Brain microvascular endothelial cell (primary cell): ENCODE results near the gene PSMB8.

ENCODE experiments used
- DNase-seq: peaks from one replicate; pipeline ENCODE4 v3.0.0-alpha.2; 2020
- H3K27ac ChIP-seq: fragments of 250-450 bp; sonication (Bioruptor Pico); 2 replicates; pipeline ENCODE4 v1.5.1; 2020; ENCODE audit warnings: mild to moderate bottlenecking, moderate library complexity
- H3K27me3 ChIP-seq: fragments of 250-450 bp; sonication (Bioruptor Pico); replicated peaks from 2 replicates; pipeline ENCODE4 v1.5.1; 2020; ENCODE audit warnings: mild to moderate bottlenecking
- H3K36me3 ChIP-seq: fragments of 250-450 bp; sonication (Bioruptor Pico); replicated peaks from 2 replicates; pipeline ENCODE4 v1.5.1; 2020; ENCODE audit warnings: mild to moderate bottlenecking
- H3K4me3 ChIP-seq: 2 replicates; pipeline ENCODE4 v1.5.1; 2011; ENCODE audit warnings: low read depth, mild to moderate bottlenecking, control low read depth, low read length, moderate library complexity
- in situ Hi-C: cut with HindIII; loops from 2 replicates; pipeline ENCODE4 v1.10.0; 2017; ENCODE audit warnings: low sequenced_read_pairs, low pct_ligation_motif_present
- TF ChIP-seq, protein P1 (sequence below): IDR thresholded peaks from 2 replicates; pipeline ENCODE4 v1.5.1; 2011; ENCODE audit warnings: low read depth, mild to moderate bottlenecking, moderate library complexity, low read length, control low read depth, inconsistent platforms; ENCODE audit errors: missing control alignments

Gene PSMB8

DNA sequence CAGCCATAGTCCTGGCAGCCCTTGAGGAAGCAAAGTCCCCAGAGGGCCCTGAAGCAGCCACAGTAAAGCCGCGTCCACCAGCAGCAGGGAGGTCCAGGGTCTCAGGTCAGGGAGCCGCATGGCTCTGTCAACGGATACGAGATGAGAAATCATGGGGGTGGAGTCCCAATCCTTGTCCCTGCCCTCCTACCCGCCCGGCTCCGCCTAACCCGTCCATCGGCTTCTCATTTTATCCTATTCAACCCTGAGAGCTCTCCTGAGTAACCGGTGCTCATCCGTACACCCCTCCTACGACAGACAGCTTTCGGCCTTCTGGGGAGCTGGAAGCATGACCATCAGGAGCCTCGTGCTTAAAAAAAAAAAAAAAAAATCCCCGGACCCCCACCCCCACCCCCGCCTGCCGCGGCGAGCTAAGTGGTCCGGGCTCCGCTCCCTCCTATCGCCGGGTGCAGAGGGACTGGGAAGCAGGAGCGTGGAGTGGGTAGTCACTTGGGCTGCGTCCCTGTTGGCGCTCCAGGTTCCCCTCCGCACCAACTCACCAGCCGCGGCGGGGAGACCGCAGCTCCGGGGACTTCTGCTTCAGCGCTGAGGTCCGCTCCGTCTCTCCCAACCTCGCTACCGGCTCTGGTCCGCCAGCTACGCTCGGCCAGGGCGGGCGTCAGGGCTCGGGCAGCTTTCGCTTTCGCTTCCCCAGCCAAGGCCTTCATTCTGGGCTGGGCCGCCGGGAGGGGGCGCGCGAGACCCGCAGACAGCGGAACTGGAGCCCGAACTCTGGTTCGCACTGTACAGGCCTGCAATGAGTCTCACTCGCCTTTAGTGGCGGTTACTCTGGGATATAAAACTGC, 5.5 kb downstream of the PSMB8 start, which contains the start of gene TAP2:
Gene TAP2, minus strand, starts transcription at position 626 of the 845 bp plus-strand sequence. Its CDS starts 506 bp downstream, at position 120.
- in situ Hi-C loops, result no loop called here
- Histone ChIP-seq H3K36me3 (peaks cover 13% of the 10 kb centered on the region), H3K27ac (peak within 1 kb of the TSS; percentile 78), H3K27me3 (no peaks in the 10 kb centered on the region), H3K4me3 (peak within 1 kb of the TSS; percentile 84)
- TF ChIP-seq, protein P1, sequence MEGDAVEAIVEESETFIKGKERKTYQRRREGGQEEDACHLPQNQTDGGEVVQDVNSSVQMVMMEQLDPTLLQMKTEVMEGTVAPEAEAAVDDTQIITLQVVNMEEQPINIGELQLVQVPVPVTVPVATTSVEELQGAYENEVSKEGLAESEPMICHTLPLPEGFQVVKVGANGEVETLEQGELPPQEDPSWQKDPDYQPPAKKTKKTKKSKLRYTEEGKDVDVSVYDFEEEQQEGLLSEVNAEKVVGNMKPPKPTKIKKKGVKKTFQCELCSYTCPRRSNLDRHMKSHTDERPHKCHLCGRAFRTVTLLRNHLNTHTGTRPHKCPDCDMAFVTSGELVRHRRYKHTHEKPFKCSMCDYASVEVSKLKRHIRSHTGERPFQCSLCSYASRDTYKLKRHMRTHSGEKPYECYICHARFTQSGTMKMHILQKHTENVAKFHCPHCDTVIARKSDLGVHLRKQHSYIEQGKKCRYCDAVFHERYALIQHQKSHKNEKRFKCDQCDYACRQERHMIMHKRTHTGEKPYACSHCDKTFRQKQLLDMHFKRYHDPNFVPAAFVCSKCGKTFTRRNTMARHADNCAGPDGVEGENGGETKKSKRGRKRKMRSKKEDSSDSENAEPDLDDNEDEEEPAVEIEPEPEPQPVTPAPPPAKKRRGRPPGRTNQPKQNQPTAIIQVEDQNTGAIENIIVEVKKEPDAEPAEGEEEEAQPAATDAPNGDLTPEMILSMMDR, result peak; percentile 96
- DNase-seq, result peak; percentile 92

DNA sequence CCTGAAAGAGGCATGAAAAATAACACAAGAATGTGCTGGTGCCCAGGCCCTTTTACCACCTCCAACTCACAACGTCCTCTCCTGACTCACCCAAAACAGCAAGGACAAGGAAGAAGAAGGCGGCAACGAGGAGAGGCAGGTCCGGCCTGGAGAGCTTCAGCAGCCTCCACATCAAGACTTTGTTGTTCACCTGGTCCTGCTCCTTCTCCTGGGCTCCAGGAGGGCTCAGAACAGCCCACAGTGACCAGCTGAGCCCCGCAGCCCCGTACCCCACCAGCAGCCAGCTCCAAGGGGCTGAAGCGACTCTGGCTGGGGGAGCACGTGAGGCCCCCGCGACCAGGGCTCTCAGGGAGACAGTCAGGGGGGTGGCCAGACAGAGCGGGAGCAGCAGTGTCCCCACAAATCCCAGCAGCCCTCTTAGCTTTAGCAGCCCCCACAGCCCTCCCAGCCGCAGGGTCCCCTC, 6.2 kb downstream of the PSMB8 start:
- H3K4me3 ChIP-seq, result peak overlapping the region; percentile 84
- H3K27ac ChIP-seq, result peak overlapping the region; percentile 78
- peaks cover 14% of the 10 kb centered on the region for H3K36me3 ChIP-seq
- DNase-seq, result no peak
- H3K27me3 ChIP-seq, result no peaks in the 10 kb centered on the region
- TF ChIP-seq, protein P1, result no peak
- in situ Hi-C loops, result no loop called here

DNA sequence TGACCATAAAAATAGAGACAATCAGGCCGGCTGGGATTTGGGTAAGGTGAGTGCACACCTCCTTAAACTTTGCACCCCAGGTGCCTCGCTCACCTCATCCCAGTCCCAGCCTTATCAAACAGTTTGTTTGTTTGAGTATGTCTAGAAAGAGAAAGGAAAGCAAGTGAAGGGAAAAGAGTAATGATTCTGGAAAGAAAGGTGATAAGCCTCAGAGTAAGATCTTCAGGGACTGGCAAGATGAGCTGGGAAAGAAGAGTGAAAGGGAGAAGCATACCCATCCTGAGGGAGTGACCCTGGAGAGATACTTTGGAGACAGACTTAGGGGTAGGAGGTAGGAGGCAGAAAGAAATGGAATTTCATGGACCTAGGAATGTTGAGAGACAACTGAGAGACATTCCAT, 7.0 kb downstream of the PSMB8 start:
- H3K36me3 ChIP-seq, result peaks cover 17% of the 10 kb centered on the region
- no peak overlapping the region for H3K27ac ChIP-seq
- TF ChIP-seq, protein P1, result no peak
- in situ Hi-C loops, result no loop called here
- H3K4me3 ChIP-seq, result no peak overlapping the region
- no peaks in the 10 kb centered on the region for H3K27me3 ChIP-seq
- DNase-seq, result no peak

DNA sequence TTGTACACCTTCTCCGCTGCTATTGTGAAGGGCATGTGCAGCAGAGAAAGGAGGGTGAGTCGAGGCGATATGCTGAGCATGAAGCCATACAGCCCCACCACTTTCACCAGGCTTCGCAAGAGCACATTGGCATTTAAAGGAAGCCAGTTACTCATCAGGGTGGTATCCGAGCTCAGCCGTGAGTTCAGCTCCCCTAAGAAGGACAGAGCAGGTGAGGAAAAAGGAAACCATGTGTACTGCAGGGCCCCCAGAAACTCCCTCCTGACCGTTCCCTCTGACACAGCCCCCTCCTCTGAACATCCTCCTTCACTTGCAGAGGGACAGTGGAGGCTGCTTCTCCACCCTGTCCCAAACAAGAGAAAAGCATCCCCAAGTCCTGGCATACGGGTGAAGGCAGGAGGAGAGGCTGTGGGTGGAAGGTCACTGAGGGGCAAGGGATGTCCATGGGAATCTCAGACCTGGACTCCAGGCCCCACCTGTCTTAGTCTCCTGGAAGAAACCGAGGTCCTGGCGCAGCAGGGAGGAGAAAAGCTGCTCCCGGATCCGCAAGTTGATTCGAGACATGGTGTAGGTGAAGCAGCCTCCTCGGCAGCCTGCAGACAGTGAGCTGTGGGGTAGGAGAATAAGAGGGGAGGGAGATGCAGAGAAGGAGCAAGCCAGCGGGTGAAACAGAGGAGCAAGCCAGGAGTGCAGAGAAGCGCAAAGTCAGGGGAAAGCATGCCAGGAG, 8.5 kb downstream of the PSMB8 start:
- TF ChIP-seq, protein P1, result no peak
- Histone ChIP-seq H3K4me3 (no peak overlapping the region), H3K27ac (no peak overlapping the region), H3K36me3 (peaks cover 32% of the 10 kb centered on the region), H3K27me3 (no peaks in the 10 kb centered on the region)
- DNase-seq, result no peak
- in situ Hi-C loops, result no loop called here

DNA sequence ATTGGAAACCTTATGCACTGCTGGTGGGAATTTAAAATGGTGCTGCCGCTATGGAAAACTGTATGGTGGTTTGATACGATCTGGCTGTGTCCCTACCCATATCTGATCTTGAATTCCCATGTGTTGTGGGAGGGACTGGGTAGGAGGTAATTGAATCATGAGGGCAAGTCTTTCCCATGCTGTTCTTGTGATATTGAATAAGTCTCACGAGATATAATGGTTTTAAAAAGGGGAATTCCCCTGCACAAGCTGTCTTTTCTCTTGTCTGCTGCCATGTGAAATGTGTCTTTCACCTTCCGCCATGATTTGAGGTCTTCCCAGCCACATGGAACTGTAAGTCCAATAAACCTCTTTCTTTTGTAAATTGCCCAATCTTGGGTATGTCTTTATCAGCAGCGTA, 10.2 kb downstream of the PSMB8 start:
- TF ChIP-seq, protein P1, result no peak
- Histone ChIP-seq H3K27me3 (no peaks in the 10 kb centered on the region), H3K36me3 (peaks cover 41% of the 10 kb centered on the region), H3K27ac (no peak overlapping the region), H3K4me3 (no peak overlapping the region)
- no peak for DNase-seq
- in situ Hi-C loops, result no loop called here
